GM10248 (cell line): ENCODE data around the gene DGKG.

Source experiments
- CTCF ChIA-PET: fragments of 300-600 bp; sonication (Branson Sonifier 250); formaldehyde crosslinking; extraction: SDS; loops from one replicate; lab custom pipeline; 2021; ENCODE audit warnings: antibody characterized with exemption; lab: Yijun Ruan, JAX
- POLR2A ChIA-PET: fragments of 350-650 bp; sonication (Branson Sonifier 250); formaldehyde crosslinking; extraction: SDS; loops from one replicate; lab custom pipeline; 2020; ENCODE audit warnings: antibody characterized with exemption; lab: Yijun Ruan, JAX
- DNase-seq: peaks from one replicate; pipeline ENCODE4 v3.0.0; 2012; ENCODE audit errors: extremely low spot score
- CTCF ChIP-seq: IDR thresholded peaks from 2 replicates; pipeline ENCODE4 v1.5.1; 2012; ENCODE audit warnings: mild to moderate bottlenecking, low read depth; ENCODE audit errors: extremely low read depth, missing control alignments, control extremely low read depth

The DGKG gene

GRCh38 chr3:186098740-186099139 lies 263.3 kb downstream of the DGKG start:
- POLR2A ChIA-PET, result no interaction called here
- CTCF ChIA-PET, result interaction anchor here (1.0 to 1.5 kb wide), 4 partner anchors 10 to 516 kb away, joined by 3 to 11 read pairs (median 4); no protein-coding TSS in a partner anchor
- DNase-seq, result no peak
- TF ChIP-seq CTCF, result no peak

- no peak for TF ChIP-seq CTCF
- POLR2A ChIA-PET, result no interaction called here
- no peak for DNase-seq
- CTCF ChIA-PET, result interaction anchor here (0.8 to 1.5 kb wide), 9 partner anchors 9 to 517 kb away, joined by 3 to 11 read pairs (median 4); no protein-coding TSS in a partner anchor
These were observed 264.2 kb downstream of the DGKG start for GRCh38 chr3:186097663-186098451.

- ChIA-PET CTCF (interaction anchor here (0.8 to 1.5 kb wide), 6 partner anchors 9 to 154 kb away, joined by 3 to 5 read pairs (median 4); no protein-coding TSS in a partner anchor), POLR2A (no interaction called here)
- TF ChIP-seq CTCF, result no peak
- no peak for DNase-seq
These were observed 264.7 kb downstream of the DGKG start for GRCh38 chr3:186097317-186097662.
